GM12878 (cell line): ENCODE measurements around the gene CRAT. TPM values are rescaled to one million over a fixed set of nuclear protein-coding genes. Genes with fewer than 3 reads are reported as not detected.

Experiments
- E2F4 ChIP-seq: IDR thresholded peaks from 2 replicates; pipeline ENCODE4 v1.6.1; 2012; ENCODE audit warnings: low read depth, low read length, improper control_type of control experiment
- MXI1 ChIP-seq: fragments of 150-350 bp; IDR thresholded peaks from 2 replicates; pipeline ENCODE4 v1.6.1; 2011; ENCODE audit warnings: low read depth, mild to moderate bottlenecking, inconsistent platforms, low read length, improper control_type of control experiment
- NFXL1 ChIP-seq: fragments of 450-650 bp; IDR thresholded peaks from 2 replicates; pipeline ENCODE4 v1.6.1; 2017; ENCODE audit warnings: antibody characterized with exemption, mild to moderate bottlenecking, borderline replicate concordance
- PML ChIP-seq: IDR thresholded peaks from 2 replicates; pipeline ENCODE4 v1.6.1; 2012; ENCODE audit warnings: low read length, inconsistent platforms
- RBBP5 ChIP-seq: fragments of 200-600 bp; sonication (generic); conservative IDR thresholded peaks from 2 replicates; pipeline ENCODE4 v1.6.1; 2016
- RFX5 ChIP-seq: IDR thresholded peaks from 2 replicates; pipeline ENCODE4 v1.6.1; 2011; ENCODE audit warnings: low read depth, low read length, improper control_type of control experiment
- STAT1 ChIP-seq: fragments of 450-650 bp; conservative IDR thresholded peaks from 2 replicates; pipeline ENCODE4 v1.6.1; 2014; ENCODE audit warnings: antibody characterized with exemption, mild to moderate bottlenecking
- SUZ12 ChIP-seq: fragments of 200-600 bp; sonication (generic); IDR thresholded peaks from one replicate; pipeline ENCODE4 v1.6.1; 2018; ENCODE audit warnings: antibody characterized with exemption, mild to moderate bottlenecking; ENCODE audit not compliant: unreplicated experiment
- polyA plus RNA-seq, 11 experiments: library from polyadenylated mRNA; depleted of rRNA in 4 of 11; unstranded in 6 of 11; stranded (reverse) in 5 of 11; fragments of >200 nt; fragmentation: Nextera tagmentation in 4 of 11; fragmentation: Illumina TruSeq in 1 of 11; extraction: Ambion mirVana in 4 of 11; extraction: Trizol in 1 of 11; gene quantifications; 1 replicate in 1 of 11; 2 replicates in 10 of 11; pipeline versions ENCODE4 v1.2.1 to v1.2.3, GENCODE V29; 2011 to 2016; ENCODE audit warnings: inconsistent platforms in 2 of 11, missing spikeins in 2 of 11, low read depth in 1 of 11
- total RNA-seq, 4 experiments: library from RNA; depleted of rRNA in 3 of 4; stranded (reverse); fragments of >200 nt in 3 of 4; fragmentation: Illumina TruSeq in 1 of 4; extraction: Trizol in 1 of 4; gene quantifications; 2 replicates each; pipeline versions ENCODE4 v1.2.1 to v1.2.3, GENCODE V29; 2013 to 2021
- TF ChIP-seq, protein P1 (sequence below): IDR thresholded peaks from 2 replicates; pipeline ENCODE4 v1.6.1; 2012; ENCODE audit warnings: mild to moderate bottlenecking, low read depth, low read length
- TF ChIP-seq, protein P2 (sequence below): IDR thresholded peaks from 2 replicates; pipeline ENCODE4 v1.6.1; 2012; ENCODE audit warnings: low read depth, low read length, improper control_type of control experiment

CRAT gene
- total and polyA plus RNA-seq, 10 of the 15 experiments (the other 5 are each of a cell fraction or from before 2014, with no cell fraction given): 0.10 to 3.4 (median 1.8) TPM

DNA sequence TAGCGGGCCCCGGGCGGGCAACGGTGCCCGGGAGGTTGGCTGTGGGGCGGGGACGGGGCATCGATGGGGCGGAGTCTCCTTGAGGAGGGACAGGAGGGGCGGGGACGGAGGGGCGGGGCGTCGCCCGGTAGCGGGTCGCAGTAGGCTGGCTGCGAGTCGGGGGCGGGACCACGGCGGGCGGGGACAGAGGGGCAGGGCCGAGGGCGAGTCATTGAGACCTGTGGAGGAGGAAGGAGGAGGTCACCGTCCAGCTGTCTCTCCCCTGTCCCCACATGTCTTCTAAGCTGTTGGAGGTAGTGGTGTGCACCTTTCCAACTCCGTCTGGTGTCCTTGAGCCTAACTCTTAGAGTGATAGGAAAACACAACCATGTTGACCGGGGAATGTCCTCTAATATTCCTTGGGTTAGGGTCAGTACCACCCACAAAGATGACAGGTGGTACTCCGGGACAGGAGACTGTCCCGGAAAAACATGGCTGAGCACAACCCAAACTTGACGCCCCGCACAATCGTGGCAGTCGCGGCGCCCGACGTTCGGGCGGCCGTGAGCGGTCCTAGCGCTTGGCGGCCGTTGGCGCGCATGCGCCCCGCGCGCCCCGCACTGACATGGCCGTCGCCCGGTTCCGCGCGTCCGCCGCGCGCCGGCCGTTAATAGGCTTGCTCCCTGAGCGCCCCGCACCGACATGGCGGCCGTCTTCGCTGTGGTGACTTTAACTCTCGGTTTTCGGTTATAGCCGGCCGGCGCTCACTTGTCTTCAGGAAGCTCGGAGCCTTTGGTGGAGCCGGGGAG is at the start of gene CRAT, which contains the start of gene PTPA (continued):
- TF ChIP-seq, protein P1, sequence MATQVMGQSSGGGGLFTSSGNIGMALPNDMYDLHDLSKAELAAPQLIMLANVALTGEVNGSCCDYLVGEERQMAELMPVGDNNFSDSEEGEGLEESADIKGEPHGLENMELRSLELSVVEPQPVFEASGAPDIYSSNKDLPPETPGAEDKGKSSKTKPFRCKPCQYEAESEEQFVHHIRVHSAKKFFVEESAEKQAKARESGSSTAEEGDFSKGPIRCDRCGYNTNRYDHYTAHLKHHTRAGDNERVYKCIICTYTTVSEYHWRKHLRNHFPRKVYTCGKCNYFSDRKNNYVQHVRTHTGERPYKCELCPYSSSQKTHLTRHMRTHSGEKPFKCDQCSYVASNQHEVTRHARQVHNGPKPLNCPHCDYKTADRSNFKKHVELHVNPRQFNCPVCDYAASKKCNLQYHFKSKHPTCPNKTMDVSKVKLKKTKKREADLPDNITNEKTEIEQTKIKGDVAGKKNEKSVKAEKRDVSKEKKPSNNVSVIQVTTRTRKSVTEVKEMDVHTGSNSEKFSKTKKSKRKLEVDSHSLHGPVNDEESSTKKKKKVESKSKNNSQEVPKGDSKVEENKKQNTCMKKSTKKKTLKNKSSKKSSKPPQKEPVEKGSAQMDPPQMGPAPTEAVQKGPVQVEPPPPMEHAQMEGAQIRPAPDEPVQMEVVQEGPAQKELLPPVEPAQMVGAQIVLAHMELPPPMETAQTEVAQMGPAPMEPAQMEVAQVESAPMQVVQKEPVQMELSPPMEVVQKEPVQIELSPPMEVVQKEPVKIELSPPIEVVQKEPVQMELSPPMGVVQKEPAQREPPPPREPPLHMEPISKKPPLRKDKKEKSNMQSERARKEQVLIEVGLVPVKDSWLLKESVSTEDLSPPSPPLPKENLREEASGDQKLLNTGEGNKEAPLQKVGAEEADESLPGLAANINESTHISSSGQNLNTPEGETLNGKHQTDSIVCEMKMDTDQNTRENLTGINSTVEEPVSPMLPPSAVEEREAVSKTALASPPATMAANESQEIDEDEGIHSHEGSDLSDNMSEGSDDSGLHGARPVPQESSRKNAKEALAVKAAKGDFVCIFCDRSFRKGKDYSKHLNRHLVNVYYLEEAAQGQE: no peak
- no peak for TF ChIP-seq E2F4
- no peak for TF ChIP-seq NFXL1
- TF ChIP-seq RBBP5: no peak
- no peak for TF ChIP-seq RFX5
- no peak for TF ChIP-seq PML
- TF ChIP-seq STAT1: peak; percentile 91; the same call in 1 of the 2 replicates
- no peak for TF ChIP-seq SUZ12
- TF ChIP-seq, protein P2, sequence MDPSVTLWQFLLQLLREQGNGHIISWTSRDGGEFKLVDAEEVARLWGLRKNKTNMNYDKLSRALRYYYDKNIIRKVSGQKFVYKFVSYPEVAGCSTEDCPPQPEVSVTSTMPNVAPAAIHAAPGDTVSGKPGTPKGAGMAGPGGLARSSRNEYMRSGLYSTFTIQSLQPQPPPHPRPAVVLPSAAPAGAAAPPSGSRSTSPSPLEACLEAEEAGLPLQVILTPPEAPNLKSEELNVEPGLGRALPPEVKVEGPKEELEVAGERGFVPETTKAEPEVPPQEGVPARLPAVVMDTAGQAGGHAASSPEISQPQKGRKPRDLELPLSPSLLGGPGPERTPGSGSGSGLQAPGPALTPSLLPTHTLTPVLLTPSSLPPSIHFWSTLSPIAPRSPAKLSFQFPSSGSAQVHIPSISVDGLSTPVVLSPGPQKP: no peak
- no peak for TF ChIP-seq MXI1
